SK-N-SH treated with all-trans-retinoic acid at 6 μM for 48 hours (cell line): Measurements from ENCODE around the gene FARP1.

ENCODE experiments used
- ARNTL ChIP-seq: fragments of 450-650 bp; formaldehyde crosslinking; IDR thresholded peaks from 2 replicates; pipeline ENCODE4 v1.5.0; 2020; ENCODE audit warnings: low read depth, mild to moderate bottlenecking, moderate library complexity, borderline replicate concordance
- CREB5 ChIP-seq: fragments of 250-450 bp; sonication (Bioruptor Pico); IDR thresholded peaks from 2 replicates; pipeline ENCODE4 v1.5.1; 2020; ENCODE audit warnings: low read depth, mild to moderate bottlenecking, moderate library complexity
- CSRNP3 ChIP-seq: fragments of 250-450 bp; sonication (Bioruptor Pico); IDR thresholded peaks from 2 replicates; pipeline ENCODE4 v1.5.1; 2021; ENCODE audit warnings: mild to moderate bottlenecking, moderate library complexity
- GLIS3 ChIP-seq: fragments of 250-450 bp; sonication (Bioruptor Pico); IDR thresholded peaks from 2 replicates; pipeline ENCODE4 v1.5.0; 2020; ENCODE audit warnings: mild to moderate bottlenecking, moderate library complexity
- ZC3H10 ChIP-seq: fragments of 250-450 bp; sonication (Bioruptor Pico); IDR thresholded peaks from 2 replicates; pipeline ENCODE4 v1.5.1; 2021; ENCODE audit warnings: mild to moderate bottlenecking, moderate library complexity
- TF ChIP-seq, protein P1 (sequence below): fragments of 250-450 bp; sonication (Bioruptor Pico); IDR thresholded peaks from 2 replicates; pipeline ENCODE4 v1.5.0; 2020; ENCODE audit warnings: mild to moderate bottlenecking, moderate library complexity

DNA sequence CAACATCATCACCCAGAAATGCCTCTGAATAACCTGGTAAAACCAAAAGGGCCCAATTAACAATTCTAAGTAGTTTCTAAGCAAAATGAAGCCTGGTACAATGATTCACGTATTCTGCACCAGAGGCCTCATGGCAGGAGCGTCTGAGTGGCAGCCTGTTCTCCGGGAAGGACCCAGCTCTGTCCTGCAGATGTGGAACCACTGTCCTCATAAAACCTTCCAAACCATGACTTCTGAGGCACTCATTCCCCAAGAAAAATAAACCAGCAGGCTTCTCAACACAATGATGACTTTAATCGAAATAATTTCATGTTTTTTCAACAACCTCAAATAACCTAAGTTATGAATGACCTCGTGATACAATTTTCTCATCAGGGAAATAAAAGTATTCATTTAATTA, 344.1 kb downstream of the FARP1 start:
- TF ChIP-seq, protein P1, sequence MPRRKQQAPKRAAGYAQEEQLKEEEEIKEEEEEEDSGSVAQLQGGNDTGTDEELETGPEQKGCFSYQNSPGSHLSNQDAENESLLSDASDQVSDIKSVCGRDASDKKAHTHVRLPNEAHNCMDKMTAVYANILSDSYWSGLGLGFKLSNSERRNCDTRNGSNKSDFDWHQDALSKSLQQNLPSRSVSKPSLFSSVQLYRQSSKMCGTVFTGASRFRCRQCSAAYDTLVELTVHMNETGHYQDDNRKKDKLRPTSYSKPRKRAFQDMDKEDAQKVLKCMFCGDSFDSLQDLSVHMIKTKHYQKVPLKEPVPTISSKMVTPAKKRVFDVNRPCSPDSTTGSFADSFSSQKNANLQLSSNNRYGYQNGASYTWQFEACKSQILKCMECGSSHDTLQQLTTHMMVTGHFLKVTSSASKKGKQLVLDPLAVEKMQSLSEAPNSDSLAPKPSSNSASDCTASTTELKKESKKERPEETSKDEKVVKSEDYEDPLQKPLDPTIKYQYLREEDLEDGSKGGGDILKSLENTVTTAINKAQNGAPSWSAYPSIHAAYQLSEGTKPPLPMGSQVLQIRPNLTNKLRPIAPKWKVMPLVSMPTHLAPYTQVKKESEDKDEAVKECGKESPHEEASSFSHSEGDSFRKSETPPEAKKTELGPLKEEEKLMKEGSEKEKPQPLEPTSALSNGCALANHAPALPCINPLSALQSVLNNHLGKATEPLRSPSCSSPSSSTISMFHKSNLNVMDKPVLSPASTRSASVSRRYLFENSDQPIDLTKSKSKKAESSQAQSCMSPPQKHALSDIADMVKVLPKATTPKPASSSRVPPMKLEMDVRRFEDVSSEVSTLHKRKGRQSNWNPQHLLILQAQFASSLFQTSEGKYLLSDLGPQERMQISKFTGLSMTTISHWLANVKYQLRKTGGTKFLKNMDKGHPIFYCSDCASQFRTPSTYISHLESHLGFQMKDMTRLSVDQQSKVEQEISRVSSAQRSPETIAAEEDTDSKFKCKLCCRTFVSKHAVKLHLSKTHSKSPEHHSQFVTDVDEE (CRISPR knock-in tag), result no peak
- TF ChIP-seq CSRNP3 (CRISPR knock-in tag), result no peak
- TF ChIP-seq GLIS3 (CRISPR knock-in tag), result no peak
- TF ChIP-seq ARNTL (CRISPR knock-in tag), result no peak
- no peak for TF ChIP-seq ZC3H10 (CRISPR knock-in tag)
- no peak for TF ChIP-seq CREB5
